H9 (cell line): ENCODE measurements around the gene CLEC20A. TPM values are rescaled to one million over a fixed set of nuclear protein-coding genes. Genes with fewer than 3 reads are reported as not detected.

Experiments used
- DNase-seq: peaks from one replicate; pipeline ENCODE4 v3.0.0-alpha.2; 2017
- H2AFZ ChIP-seq: one replicate; pipeline ENCODE4 v1.6.1; 2013; ENCODE audit warnings: mild to moderate bottlenecking, low read length, control low read depth, moderate library complexity
- H2AK5ac ChIP-seq: 2 replicates; pipeline ENCODE4 v1.6.1; 2013; ENCODE audit warnings: low read length, control low read depth, mixed read lengths; ENCODE audit not compliant: insufficient read length
- H2BK120ac ChIP-seq: one replicate; pipeline ENCODE4 v1.6.1; 2013; ENCODE audit warnings: low read depth, mild to moderate bottlenecking, low read length, control low read depth, inconsistent platforms; ENCODE audit not compliant: poor library complexity, severe bottlenecking
- H2BK12ac ChIP-seq: 2 replicates; pipeline ENCODE4 v1.6.1; 2013; ENCODE audit warnings: low read length, control low read depth, mixed read lengths, low read depth; ENCODE audit not compliant: insufficient read length
- H2BK15ac ChIP-seq: 2 replicates; pipeline ENCODE4 v1.6.1; 2013; ENCODE audit warnings: low read depth, low read length, control low read depth
- H2BK20ac ChIP-seq: one replicate; pipeline ENCODE4 v1.6.1; 2013; ENCODE audit warnings: low read depth, mild to moderate bottlenecking, low read length, control low read depth, inconsistent platforms; ENCODE audit not compliant: poor library complexity, severe bottlenecking
- H2BK5ac ChIP-seq: 2 replicates; pipeline ENCODE4 v1.6.1; 2013; ENCODE audit warnings: low read length, control low read depth, mixed read lengths; ENCODE audit not compliant: insufficient read length
- H3K14ac ChIP-seq: 2 replicates; pipeline ENCODE4 v1.6.1; 2013; ENCODE audit warnings: low read length, control low read depth; ENCODE audit not compliant: insufficient read depth
- H3K18ac ChIP-seq: 2 replicates; pipeline ENCODE4 v1.6.1; 2013; ENCODE audit warnings: low read depth, mild to moderate bottlenecking, mixed read lengths, low read length, control low read depth; ENCODE audit not compliant: insufficient read length
- H3K23ac ChIP-seq: 2 replicates; pipeline ENCODE4 v1.6.1; 2013; ENCODE audit warnings: low read length, control low read depth, mixed read lengths, low read depth; ENCODE audit not compliant: insufficient read length
- H3K23me2 ChIP-seq: 2 replicates; pipeline ENCODE4 v1.6.1; 2013; ENCODE audit warnings: low read depth, mild to moderate bottlenecking, mixed read lengths, low read length, control low read depth; ENCODE audit not compliant: insufficient read length, poor library complexity, severe bottlenecking
- H3K27ac ChIP-seq: 2 replicates; pipeline ENCODE4 v1.5.1; 2013; ENCODE audit warnings: low read length, control low read depth, mixed read lengths, low read depth; ENCODE audit not compliant: insufficient read length
- H3K27me3 ChIP-seq: 2 replicates; pipeline ENCODE4 v1.6.1; 2013; ENCODE audit warnings: low read length, control low read depth, inconsistent platforms; ENCODE audit not compliant: insufficient read depth
- H3K4ac ChIP-seq: 2 replicates; pipeline ENCODE4 v1.6.1; 2013; ENCODE audit warnings: low read depth, mild to moderate bottlenecking, control low read depth, inconsistent platforms, low read length, moderate library complexity
- H3K4me1 ChIP-seq: 2 replicates; pipeline ENCODE4 v1.6.1; 2013; ENCODE audit warnings: low read length, control low read depth, inconsistent platforms; ENCODE audit not compliant: insufficient read depth
- H3K4me2 ChIP-seq: 2 replicates; pipeline ENCODE4 v1.6.1; 2013; ENCODE audit warnings: low read length, control low read depth, mixed read lengths; ENCODE audit not compliant: insufficient read length, insufficient read depth
- H3K56ac ChIP-seq: 2 replicates; pipeline ENCODE4 v1.6.1; 2013; ENCODE audit warnings: low read depth, mild to moderate bottlenecking, mixed read lengths, low read length, control low read depth; ENCODE audit not compliant: insufficient read length
- H3K79me1 ChIP-seq: 2 replicates; pipeline ENCODE4 v1.6.1; 2013; ENCODE audit warnings: low read depth, mild to moderate bottlenecking, moderate library complexity, low read length, control low read depth, inconsistent platforms; ENCODE audit not compliant: insufficient read depth, poor library complexity, severe bottlenecking
- H3K79me2 ChIP-seq: 2 replicates; pipeline ENCODE4 v1.6.1; 2013; ENCODE audit warnings: low read length, control low read depth, inconsistent platforms; ENCODE audit not compliant: insufficient read depth
- H3K9ac ChIP-seq: 2 replicates; pipeline ENCODE4 v1.6.1; 2013; ENCODE audit warnings: low read length, control low read depth, mixed read lengths; ENCODE audit not compliant: insufficient read length; ENCODE audit errors: extremely low read depth
- H3K9me3 ChIP-seq: one replicate; pipeline ENCODE4 v1.6.1; 2013; ENCODE audit warnings: low read depth, low read length, inconsistent platforms; ENCODE audit not compliant: control insufficient read depth
- H3T11ph ChIP-seq: one replicate; pipeline ENCODE4 v1.6.1; 2013; ENCODE audit warnings: mild to moderate bottlenecking, low read length, control low read depth, inconsistent platforms
- H4K20me1 ChIP-seq: one replicate; pipeline ENCODE4 v1.6.1; 2013; ENCODE audit not compliant: control insufficient read depth, insufficient read length, insufficient read depth
- H4K5ac ChIP-seq: 2 replicates; pipeline ENCODE4 v1.6.1; 2013; ENCODE audit warnings: low read depth, mild to moderate bottlenecking, mixed read lengths, low read length, control low read depth; ENCODE audit not compliant: insufficient read length
- H4K8ac ChIP-seq: replicated peaks from 2 replicates; pipeline ENCODE4 v1.6.1; 2013; ENCODE audit warnings: low read length, control low read depth, mixed read lengths, low read depth; ENCODE audit not compliant: insufficient read length
- H4K91ac ChIP-seq: 2 replicates; pipeline ENCODE4 v1.6.1; 2013; ENCODE audit warnings: low read depth, mild to moderate bottlenecking, moderate library complexity, mixed read lengths, low read length, control low read depth; ENCODE audit not compliant: insufficient read length
- H3K27ac Mint-ChIP-seq, 3 experiments: 2 replicates in 2 of 3; 3 replicates in 1 of 3; pipeline ENCODE4 v1.8.0; 2020 to 2021; ENCODE audit warnings: mixed read lengths in 3 of 3, mild to moderate bottlenecking in 1 of 3, moderate library complexity in 1 of 3
- H3K27me3 Mint-ChIP-seq: 2 replicates; pipeline ENCODE4 v1.8.0; 2021; ENCODE audit warnings: low read depth, mild to moderate bottlenecking, moderate library complexity, mixed read lengths
- H3K36me3 Mint-ChIP-seq, 3 experiments: 2 replicates in 2 of 3; 3 replicates in 1 of 3; pipeline ENCODE4 v1.8.0; 2020 to 2021; ENCODE audit warnings: low read depth in 3 of 3, mixed read lengths in 3 of 3; ENCODE audit not compliant: insufficient read depth in 1 of 3
- H3K4me1 Mint-ChIP-seq, 2 experiments: 2 replicates each; pipeline ENCODE4 v1.8.0; 2020; ENCODE audit warnings: mixed read lengths in 2 of 2
- H3K4me3 Mint-ChIP-seq, 2 experiments: 2 replicates in 1 of 2; 3 replicates in 1 of 2; pipeline ENCODE4 v1.8.0; 2020 to 2021; ENCODE audit warnings: mild to moderate bottlenecking in 2 of 2, mixed read lengths in 2 of 2, moderate library complexity in 1 of 2
- H3K9me3 Mint-ChIP-seq, 2 experiments: 2 replicates in 1 of 2; 3 replicates in 1 of 2; pipeline ENCODE4 v1.8.0; 2020; ENCODE audit warnings: mild to moderate bottlenecking in 2 of 2, mixed read lengths in 2 of 2, moderate library complexity in 1 of 2
- WGBS: extraction: QIAGEN DNeasy Blood & Tissue Kit; methylation state at CpG from one replicate; pipeline ENCODE4 v1.1.7; 2013; ENCODE audit warnings: missing lambda C conversion rate, low lambda C conversion rate, mixed read lengths; ENCODE audit not compliant: insufficient read length; ENCODE audit errors: extremely low coverage; 5-methylcytosine and 5-hydroxymethylcytosine counted together
- total RNA-seq: library from RNA; stranded (reverse); gene quantifications from 2 replicates; pipeline ENCODE4 v1.2.1, GENCODE V29; 2021
- TF ChIP-seq, protein P1 (sequence below): fragments of 200-600 bp; sonication (generic); conservative IDR thresholded peaks from 3 replicates; pipeline ENCODE4 v1.8.0; 2021; ENCODE audit warnings: antibody characterized with exemption, mild to moderate bottlenecking

Gene CLEC20A
- total RNA-seq, 1 experiment from 2014 or later: not detected

DNA sequence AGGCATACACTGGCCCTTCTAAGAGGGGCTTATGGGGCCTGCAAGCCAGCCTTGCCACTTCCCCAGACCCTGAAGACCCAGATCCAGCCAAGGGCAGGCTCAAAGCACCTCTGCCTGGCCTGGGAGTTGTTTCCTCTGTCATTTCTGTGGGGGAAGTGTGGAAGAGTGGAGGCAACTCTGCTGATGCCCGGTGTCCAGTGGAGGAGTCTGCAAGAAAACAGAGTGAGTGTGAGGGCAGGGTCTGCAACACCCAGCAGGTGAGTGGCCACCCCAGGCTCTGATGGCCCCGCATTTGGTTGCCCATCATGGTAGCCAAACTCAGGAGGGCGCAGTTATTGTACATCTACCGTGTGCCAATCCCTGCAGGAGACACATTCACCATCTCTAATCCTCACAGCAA is 8.4 kb downstream of the CLEC20A start:
- no peaks in the 10 kb centered on the region for H3K23me2 ChIP-seq
- H2BK120ac ChIP-seq: no peak overlapping the region
- no peak for DNase-seq
- no peaks in the 10 kb centered on the region for H3K79me1 ChIP-seq
- H2AK5ac ChIP-seq: no peak overlapping the region
- no peak overlapping the region for H2BK15ac ChIP-seq
- no peak overlapping the region for H3K56ac ChIP-seq
- H3K9me3 ChIP-seq: no peaks in the 10 kb centered on the region
- WGBS: no CpG with 5 or more reads among the region's 4 CpGs
- Mint-ChIP-seq H3K27ac (no peak overlapping the region), H3K36me3 (no peaks in the 10 kb centered on the region), H3K27me3 (peaks cover 3% of the 10 kb centered on the region; the same call in 1 of the 2 replicates), H3K4me1 (peaks cover 3 to 9% of the 10 kb centered on the region in 2 experiments; a peak in 2 of 4 replicates), H3K9me3 (no peaks in the 10 kb centered on the region), H3K4me3 (no peak overlapping the region)
- H3K27me3 ChIP-seq: no peaks in the 10 kb centered on the region
- no peaks in the 10 kb centered on the region for H3K79me2 ChIP-seq
- TF ChIP-seq, protein P1, sequence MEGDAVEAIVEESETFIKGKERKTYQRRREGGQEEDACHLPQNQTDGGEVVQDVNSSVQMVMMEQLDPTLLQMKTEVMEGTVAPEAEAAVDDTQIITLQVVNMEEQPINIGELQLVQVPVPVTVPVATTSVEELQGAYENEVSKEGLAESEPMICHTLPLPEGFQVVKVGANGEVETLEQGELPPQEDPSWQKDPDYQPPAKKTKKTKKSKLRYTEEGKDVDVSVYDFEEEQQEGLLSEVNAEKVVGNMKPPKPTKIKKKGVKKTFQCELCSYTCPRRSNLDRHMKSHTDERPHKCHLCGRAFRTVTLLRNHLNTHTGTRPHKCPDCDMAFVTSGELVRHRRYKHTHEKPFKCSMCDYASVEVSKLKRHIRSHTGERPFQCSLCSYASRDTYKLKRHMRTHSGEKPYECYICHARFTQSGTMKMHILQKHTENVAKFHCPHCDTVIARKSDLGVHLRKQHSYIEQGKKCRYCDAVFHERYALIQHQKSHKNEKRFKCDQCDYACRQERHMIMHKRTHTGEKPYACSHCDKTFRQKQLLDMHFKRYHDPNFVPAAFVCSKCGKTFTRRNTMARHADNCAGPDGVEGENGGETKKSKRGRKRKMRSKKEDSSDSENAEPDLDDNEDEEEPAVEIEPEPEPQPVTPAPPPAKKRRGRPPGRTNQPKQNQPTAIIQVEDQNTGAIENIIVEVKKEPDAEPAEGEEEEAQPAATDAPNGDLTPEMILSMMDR: no peak
- H3K23ac ChIP-seq: no peak overlapping the region
- no peak overlapping the region for H3T11ph ChIP-seq
- no peak overlapping the region for H2BK12ac ChIP-seq
- H2AFZ ChIP-seq: no peak overlapping the region
- H3K4me1 ChIP-seq: no peaks in the 10 kb centered on the region
- no peak overlapping the region for H3K27ac ChIP-seq
- H4K91ac ChIP-seq: no peak overlapping the region
- H3K4me2 ChIP-seq: no peak overlapping the region
- H4K20me1 ChIP-seq: no peaks in the 10 kb centered on the region
- H3K4ac ChIP-seq: no peak overlapping the region
- H3K14ac ChIP-seq: no peak overlapping the region; the same call in 1 of the 2 replicates
- H4K8ac ChIP-seq: no peak overlapping the region
- H3K9ac ChIP-seq: no peak overlapping the region
- no peak overlapping the region for H4K5ac ChIP-seq
- no peak overlapping the region for H3K18ac ChIP-seq
- no peak overlapping the region for H2BK20ac ChIP-seq
- no peak overlapping the region for H2BK5ac ChIP-seq
